Stimulated activated naive CD8-positive, alpha-beta T cell treated with anti-CD3 and anti-CD28 coated beads, Interleukin-15, amount 100 ng/mL, for 72 hours (primary cell): ENCODE data around the gene AKR1E2.
"Not testable (repeated sequence)": the region's sequence is repeated elsewhere in the genome, so short reads cannot be mapped to it uniquely, and the experiment has no call there.

Experiments used
- ATAC-seq: fragments of 150-1000 bp; cut with Tn5 transposase; 2 replicates; pipeline ENCODE4 v1.10.0; 2021; ENCODE audit warnings: mild to moderate bottlenecking, moderate library complexity
- DNase-seq, 2 donors: peaks; one replicate each; pipeline ENCODE4 v3.0.0; 2021 to 2022
- H3K27ac Mint-ChIP-seq, 2 donors: one replicate each; pipeline ENCODE4 v1.8.0; 2022; ENCODE audit warnings: mild to moderate bottlenecking in 2 of 2, mixed read lengths in 2 of 2, moderate library complexity in 2 of 2
- H3K27me3 Mint-ChIP-seq: one replicate; pipeline ENCODE4 v1.8.0; 2022; ENCODE audit warnings: mixed read lengths
- H3K4me1 Mint-ChIP-seq: one replicate; pipeline ENCODE4 v1.8.0; 2022; ENCODE audit warnings: mild to moderate bottlenecking, mixed read lengths
- H3K4me3 Mint-ChIP-seq, 2 donors: one replicate each; pipeline ENCODE4 v1.8.0; 2022; ENCODE audit warnings: mild to moderate bottlenecking in 2 of 2, mixed read lengths in 2 of 2, moderate library complexity in 1 of 2
- H3K9me3 Mint-ChIP-seq, 2 donors: one replicate each; pipeline ENCODE4 v1.8.0; 2022; ENCODE audit warnings: mixed read lengths in 2 of 2

Gene AKR1E2

DNA sequence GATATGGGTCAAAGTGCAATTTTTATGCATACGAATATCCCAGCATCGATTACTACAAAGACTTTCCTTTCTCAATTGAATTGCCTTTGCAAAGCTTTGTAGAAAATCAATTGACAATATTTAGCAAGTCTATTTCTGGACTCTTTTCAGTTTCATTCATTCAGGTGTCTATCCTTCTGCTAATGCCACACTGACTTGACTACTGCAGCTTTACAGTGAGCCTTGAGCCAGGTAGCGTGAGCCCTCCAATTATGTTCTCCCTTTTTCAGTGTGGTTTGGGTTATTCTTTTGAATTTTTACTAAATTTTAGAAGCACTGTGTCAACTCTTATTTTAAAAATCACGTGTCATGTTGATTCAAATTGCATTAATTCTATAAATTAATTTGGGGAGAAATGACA, 19.5 kb upstream of the AKR1E2 start:
- Mint-ChIP-seq H3K9me3 (no peaks in the 10 kb centered on the region), H3K27ac (no peak overlapping the region), H3K4me1 (no peaks in the 10 kb centered on the region), H3K4me3 (no peak overlapping the region), H3K27me3 (peaks cover 8% of the 10 kb centered on the region)
- ATAC-seq: no peak
- no peak for DNase-seq

DNA sequence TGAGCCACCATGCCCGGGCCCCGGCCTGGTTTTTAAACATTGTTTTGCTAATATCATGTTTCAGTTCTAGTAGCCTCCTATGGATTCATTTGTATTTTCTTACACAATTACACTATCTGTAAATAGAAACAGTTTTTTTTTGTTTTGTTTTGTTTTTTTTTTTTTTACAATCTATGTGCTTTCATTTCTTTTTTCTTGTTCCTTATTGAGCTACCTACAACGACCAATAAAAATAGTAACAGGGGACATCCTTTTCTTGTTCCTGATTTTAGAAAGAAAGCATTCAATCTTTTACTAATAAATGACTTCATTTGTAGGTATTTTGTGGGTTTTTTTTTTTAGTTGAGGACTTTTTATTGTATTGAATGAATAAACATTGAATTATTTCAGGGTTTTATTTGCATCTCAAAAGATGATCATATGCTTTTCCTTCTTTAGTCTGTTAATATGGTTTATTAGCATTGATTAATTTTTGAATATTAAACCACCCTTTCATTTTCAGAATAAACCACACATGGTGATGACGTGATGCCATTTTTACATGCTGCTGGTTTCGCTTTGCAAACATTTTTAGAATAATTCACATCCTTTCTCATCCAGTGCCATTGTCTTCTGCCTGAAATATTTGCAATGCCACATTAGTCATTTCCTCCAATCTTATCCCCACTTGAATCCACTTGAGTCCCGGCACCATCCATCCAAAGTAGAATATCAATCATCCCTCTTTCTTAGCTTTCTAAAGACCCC, 18.1 kb upstream of the AKR1E2 start:
- H3K4me1 Mint-ChIP-seq: no peaks in the 10 kb centered on the region
- no peak overlapping the region for H3K27ac Mint-ChIP-seq
- DNase-seq (no peak), ATAC-seq (no peak)
- no peak overlapping the region for H3K4me3 Mint-ChIP-seq
- H3K27me3 Mint-ChIP-seq: peaks cover 8% of the 10 kb centered on the region
- H3K9me3 Mint-ChIP-seq: no peaks in the 10 kb centered on the region

DNA sequence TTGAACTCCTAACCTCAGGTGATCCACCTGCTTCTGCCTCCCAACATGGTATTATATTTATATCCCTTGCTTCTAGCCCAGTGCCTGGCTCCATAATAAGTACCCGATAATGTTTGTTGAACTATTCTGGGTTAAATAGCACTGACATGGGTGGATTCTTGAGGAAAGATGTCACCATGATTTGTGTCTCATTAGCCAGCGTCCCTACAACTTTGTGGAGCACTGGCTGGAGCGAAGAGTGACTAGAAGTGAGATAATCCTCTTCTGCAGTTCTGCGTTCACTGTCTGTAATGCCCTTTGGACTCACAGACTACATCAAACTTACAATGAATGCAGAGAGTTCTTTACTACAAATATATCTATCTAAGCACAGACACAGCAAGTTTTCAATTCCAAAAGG, 16.9 kb upstream of the AKR1E2 start:
- no peaks in the 10 kb centered on the region for H3K9me3 Mint-ChIP-seq
- no peak overlapping the region for H3K27ac Mint-ChIP-seq
- H3K27me3 Mint-ChIP-seq: peaks cover 8% of the 10 kb centered on the region
- no peak for DNase-seq
- no peak for ATAC-seq
- H3K4me1 Mint-ChIP-seq: no peaks in the 10 kb centered on the region
- no peak overlapping the region for H3K4me3 Mint-ChIP-seq

DNA sequence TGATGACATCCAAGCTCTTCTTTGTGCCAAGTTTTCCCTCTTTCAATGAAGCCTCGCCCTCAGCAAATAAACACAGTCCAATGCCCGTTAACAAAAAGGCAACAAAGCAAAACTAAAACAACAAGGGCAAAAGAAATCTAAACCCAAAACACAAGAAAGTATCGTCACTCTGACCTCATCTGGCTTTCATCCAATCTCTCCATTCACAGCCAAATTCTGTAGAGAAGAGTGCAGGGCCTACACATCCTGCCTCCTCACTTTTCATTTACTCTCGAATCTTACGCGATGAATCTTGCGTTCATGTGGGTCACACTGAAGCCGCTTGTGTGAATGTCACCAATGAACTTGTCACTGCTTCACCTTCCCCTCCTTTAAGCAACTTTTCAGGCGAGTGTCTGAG, 15.9 kb upstream of the AKR1E2 start:
- Mint-ChIP-seq H3K4me1 (no peaks in the 10 kb centered on the region), H3K27ac (no peak overlapping the region), H3K9me3 (no peaks in the 10 kb centered on the region), H3K27me3 (peaks cover 8% of the 10 kb centered on the region), H3K4me3 (no peak overlapping the region)
- ATAC-seq (no peak), DNase-seq (no peak)

DNA sequence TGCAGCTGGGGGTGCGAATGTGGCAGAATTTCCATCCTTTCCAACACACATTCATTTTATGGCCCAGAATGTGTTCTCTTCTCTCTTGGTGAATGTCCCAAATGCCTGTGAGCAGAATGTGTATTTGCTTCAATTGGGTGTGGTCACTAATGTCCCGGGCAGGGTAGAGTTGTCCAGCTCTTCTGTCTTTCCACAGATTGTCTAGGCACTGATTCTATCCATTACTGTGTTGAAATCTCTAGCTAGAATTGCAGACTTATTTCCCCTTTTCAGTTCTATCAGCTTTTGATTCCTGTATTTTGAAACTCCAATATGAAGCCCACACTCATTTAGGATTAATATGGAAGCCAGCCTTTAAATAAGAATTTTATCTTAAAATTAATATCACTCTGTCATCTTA, 14.0 kb upstream of the AKR1E2 start:
- Mint-ChIP-seq H3K4me1 (no peaks in the 10 kb centered on the region), H3K4me3 (no peak overlapping the region), H3K27me3 (peaks cover 9% of the 10 kb centered on the region), H3K27ac (no peak overlapping the region), H3K9me3 (no peaks in the 10 kb centered on the region)
- ATAC-seq (no peak), DNase-seq (no peak)

DNA sequence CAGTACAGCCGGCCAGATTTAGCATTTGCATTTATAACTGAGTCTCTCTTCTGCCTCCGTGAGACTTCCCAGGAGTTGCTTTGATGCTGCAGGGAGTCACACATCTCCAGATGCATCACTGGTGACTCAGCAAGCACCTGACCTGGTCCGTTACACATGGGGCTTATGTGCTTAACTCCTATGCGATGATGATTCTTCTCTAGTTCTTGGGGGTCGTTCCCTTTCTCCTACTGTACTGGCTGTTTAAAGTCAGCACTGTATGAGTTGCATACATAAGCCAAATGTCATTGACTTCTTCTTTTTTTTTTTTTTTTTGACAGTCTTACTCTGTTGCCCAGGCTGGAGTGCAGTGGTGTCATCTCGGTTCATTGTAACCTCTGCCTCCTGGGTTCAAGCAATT, 13.0 kb upstream of the AKR1E2 start:
- Mint-ChIP-seq H3K27me3 (peaks cover 9% of the 10 kb centered on the region), H3K9me3 (no peaks in the 10 kb centered on the region), H3K4me1 (no peaks in the 10 kb centered on the region), H3K27ac (no peak overlapping the region), H3K4me3 (no peak overlapping the region)
- DNase-seq (no peak), ATAC-seq (no peak)

DNA sequence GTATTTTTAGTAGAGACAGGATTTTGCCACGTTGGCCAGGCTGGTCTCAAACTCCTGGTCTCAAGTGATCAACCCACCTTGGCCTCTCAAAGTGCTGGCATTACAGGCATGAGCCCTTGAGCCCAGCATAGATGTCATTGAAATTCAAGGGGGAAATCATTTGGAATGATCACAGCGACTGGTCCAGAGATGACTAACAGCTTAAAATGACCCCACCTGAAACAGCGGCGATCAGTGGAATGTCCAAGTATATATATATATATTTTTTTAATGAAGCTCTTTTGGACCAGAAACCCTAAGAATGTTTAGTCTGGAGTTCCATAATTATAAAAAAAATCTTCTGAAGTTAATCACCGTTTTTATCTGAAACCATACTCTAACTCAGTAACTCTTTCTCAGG, 12.5 kb upstream of the AKR1E2 start:
- no peaks in the 10 kb centered on the region for H3K4me1 Mint-ChIP-seq
- no peak for ATAC-seq
- no peak overlapping the region for H3K4me3 Mint-ChIP-seq
- no peaks in the 10 kb centered on the region for H3K9me3 Mint-ChIP-seq
- H3K27ac Mint-ChIP-seq: no peak overlapping the region
- DNase-seq: no peak
- H3K27me3 Mint-ChIP-seq: peaks cover 9% of the 10 kb centered on the region

DNA sequence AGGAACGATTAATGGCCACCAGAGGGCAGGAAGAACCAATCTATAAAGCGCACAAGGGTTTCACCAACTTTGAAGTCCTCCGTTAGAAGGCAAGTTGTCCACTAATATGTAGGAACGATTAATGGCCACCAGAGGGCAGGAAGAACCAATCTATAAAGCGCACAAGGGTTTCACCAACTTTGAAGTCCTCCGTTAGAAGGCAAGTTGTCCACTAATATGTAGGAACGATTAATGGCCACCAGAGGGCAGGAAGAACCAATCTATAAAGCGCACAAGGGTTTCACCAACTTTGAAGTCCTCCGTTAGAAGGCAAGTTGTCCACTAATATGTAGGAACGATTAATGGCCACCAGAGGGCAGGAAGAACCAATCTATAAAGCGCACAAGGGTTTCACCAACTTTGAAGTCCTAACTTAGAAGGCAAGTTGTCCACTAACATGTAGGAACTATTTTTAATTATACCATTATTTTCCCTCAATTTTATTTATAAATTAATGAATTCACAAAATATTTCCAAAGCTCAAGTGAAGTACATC, 10.3 kb upstream of the AKR1E2 start:
- H3K27ac Mint-ChIP-seq, H3K9me3 Mint-ChIP-seq, H3K4me3 Mint-ChIP-seq, ATAC-seq, DNase-seq, H3K4me1 Mint-ChIP-seq: not testable (repeated sequence)
- peaks cover 12% of the 10 kb centered on the region for H3K27me3 Mint-ChIP-seq

DNA sequence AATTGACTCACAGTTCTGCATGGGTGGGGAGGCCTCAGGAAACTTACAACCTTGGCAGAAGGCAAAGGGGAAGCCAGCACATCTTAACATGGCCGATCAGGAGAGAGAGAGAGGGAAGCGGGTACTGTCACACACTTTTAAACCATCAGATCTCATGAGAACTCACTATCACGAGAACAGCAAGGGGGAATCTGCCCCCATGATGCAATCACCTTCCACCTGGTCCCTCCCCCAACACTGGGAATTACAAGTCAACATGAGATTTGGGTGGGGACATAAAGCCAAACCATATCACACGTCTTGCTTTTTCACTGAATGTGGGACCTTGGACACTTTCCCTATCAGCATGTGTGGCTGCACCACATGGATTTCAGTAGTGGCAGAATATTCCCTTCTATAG, 9.0 kb upstream of the AKR1E2 start:
- Mint-ChIP-seq H3K9me3 (no peaks in the 10 kb centered on the region), H3K27ac (no peak overlapping the region), H3K4me3 (no peak overlapping the region), H3K4me1 (no peaks in the 10 kb centered on the region), H3K27me3 (peaks cover 24% of the 10 kb centered on the region)
- DNase-seq: no peak
- ATAC-seq: no peak

DNA sequence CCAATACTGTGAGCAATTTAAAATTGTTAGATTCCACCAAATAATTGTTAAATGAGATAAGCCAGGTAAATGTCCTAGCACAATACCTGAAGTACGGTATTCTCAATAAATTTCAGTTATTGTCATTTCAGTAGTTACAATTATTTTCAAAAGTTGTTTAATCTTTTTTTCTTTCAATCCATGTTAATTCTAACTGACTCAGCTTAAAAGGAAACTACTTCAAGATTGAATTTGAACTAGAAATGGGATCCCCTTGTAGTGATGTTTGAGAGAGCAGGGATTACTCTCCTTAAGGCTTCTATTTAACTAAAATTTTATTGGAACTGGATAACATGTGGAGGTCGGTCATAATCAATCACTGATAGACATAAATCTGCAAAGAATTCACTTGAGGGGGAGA, 6.9 kb upstream of the AKR1E2 start:
- Mint-ChIP-seq H3K27ac (no peak overlapping the region), H3K27me3 (peaks cover 31% of the 10 kb centered on the region), H3K4me1 (no peaks in the 10 kb centered on the region), H3K4me3 (no peak overlapping the region), H3K9me3 (no peaks in the 10 kb centered on the region)
- DNase-seq (no peak), ATAC-seq (no peak)

DNA sequence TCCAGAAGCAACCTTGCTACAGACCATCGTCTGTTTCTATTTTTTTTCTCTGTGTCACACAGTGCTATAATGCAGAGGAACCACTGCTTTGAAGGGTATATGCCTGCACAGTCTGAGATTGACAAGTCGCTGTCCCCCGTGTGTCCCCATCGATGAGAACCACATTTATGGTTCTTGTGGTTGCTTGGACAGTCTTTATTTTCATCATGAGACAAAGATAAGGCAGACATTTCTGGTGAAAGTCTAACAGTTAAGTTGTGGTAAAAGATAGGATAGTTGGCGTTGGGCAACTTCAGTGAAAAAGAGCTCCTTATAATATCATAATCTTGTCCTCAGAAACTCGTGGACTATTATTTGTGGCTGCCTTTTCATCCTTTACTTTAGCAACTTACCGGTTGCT, 6.3 kb upstream of the AKR1E2 start:
- H3K27ac Mint-ChIP-seq: no peak overlapping the region
- H3K4me3 Mint-ChIP-seq: no peak overlapping the region
- peaks cover 34% of the 10 kb centered on the region for H3K27me3 Mint-ChIP-seq
- DNase-seq (no peak), ATAC-seq (no peak)
- H3K9me3 Mint-ChIP-seq: no peaks in the 10 kb centered on the region
- no peaks in the 10 kb centered on the region for H3K4me1 Mint-ChIP-seq

DNA sequence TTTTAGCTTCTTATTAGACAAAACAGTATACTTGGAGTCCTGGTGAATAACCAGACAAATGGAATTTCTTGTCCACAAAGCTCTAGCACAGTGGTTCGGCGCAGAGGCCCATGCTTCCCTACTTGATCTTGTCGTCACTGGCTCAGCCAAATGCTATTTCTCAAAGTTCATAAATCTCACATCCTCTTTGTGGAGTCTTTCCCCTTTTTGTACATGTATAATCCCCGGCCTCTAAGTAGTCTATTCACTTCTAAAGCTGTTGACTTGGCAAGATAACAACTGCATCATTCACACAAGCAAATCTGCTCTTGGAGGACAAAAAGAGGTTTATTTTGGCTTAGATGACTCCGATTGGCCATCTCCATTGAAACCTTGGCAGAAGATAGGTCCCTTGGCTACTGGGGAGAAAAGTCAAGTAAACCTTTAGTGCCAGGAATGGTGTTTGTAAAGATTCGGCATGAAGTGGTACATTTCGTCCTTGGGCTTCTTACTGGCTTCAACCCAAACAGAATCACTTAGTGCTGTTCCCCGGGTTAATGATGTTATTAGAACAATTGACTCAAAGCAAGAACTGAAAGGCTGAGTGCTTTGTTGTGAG, 5.1 kb upstream of the AKR1E2 start:
- no peak for DNase-seq
- no peak for ATAC-seq
- Mint-ChIP-seq H3K27ac (no peak overlapping the region), H3K9me3 (no peaks in the 10 kb centered on the region), H3K4me1 (peaks cover 3% of the 10 kb centered on the region), H3K27me3 (peaks cover 46% of the 10 kb centered on the region), H3K4me3 (no peak overlapping the region)

DNA sequence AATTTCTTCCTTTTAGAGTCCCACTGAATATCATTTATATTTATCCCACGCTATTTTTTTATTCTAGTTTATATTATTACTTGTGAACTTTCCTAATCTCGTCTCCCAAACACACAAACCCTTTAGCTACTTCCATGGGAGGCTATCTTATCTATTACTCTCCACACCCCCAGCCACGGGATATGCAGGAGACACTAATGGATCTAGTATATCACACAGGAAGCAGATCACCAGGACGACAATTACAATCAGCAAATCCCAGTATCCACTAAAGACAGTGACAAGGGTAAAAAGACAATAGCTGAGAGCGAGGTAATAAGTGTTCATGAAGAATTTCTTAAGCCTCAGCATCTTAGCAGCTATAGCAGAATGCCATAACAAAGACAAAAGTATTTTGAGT, 3.8 kb upstream of the AKR1E2 start:
- Mint-ChIP-seq H3K9me3 (no peaks in the 10 kb centered on the region), H3K4me1 (peaks cover 16% of the 10 kb centered on the region), H3K27me3 (peaks cover 50% of the 10 kb centered on the region), H3K27ac (peak overlapping the region in 1 of 2 donors; percentile 35), H3K4me3 (no peak overlapping the region)
- ATAC-seq: no peak
- no peak for DNase-seq

DNA sequence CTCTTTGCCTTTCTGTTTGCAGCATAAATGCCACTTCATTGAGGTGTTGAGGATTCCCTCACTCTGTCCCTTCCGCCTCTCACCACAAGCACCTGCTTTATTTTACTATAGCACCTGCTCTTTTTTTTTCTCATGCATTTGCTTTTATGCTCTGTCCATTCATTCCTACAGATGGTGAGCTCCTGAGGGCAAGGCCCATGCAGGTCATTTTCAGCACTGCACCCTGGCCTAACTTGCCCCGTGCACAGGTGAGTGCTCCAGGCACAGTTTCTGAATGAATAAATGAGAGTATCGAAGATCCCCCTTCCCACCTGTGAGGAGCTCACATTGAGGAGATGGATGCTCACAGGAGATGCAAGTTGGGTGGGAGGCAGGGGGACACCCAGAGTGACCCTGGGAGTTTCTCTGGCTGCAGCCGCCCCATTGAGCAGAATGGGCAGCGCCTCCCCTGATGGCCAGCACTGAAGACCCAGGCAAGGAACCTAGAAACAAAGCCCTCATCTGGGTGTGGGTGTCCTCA, 1.2 kb upstream of the AKR1E2 start:
- Mint-ChIP-seq H3K4me1 (peaks cover 20% of the 10 kb centered on the region), H3K4me3 (peak overlapping the region in 1 of 2 donors; percentile 32), H3K9me3 (no peaks in the 10 kb centered on the region), H3K27me3 (peaks cover 68% of the 10 kb centered on the region), H3K27ac (no peak overlapping the region)
- no peak for ATAC-seq
- no peak for DNase-seq

DNA sequence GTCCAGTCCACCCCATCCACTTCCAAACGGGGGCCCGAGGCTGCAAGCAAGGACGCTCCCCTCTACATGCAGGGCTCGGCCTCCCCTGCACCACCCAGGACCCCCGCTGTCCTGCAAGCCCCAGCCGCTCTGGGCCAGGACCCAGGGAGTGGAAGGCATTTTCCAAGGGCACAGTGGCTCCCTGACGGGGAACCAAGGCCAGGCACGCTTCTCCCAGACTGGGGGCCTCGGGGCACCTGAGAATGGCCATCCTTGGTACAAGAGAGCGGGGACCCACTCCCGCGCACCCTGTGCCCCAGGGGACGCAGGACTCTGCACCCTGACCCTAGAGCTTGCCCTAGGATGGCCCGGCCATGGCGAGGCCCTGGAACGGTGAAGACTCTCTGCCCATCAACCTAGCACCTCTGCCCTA, 545 bp upstream of the AKR1E2 start:
- DNase-seq (no peak), ATAC-seq (peak; percentile 19)
- H3K27ac Mint-ChIP-seq: no peak overlapping the region
- no peaks in the 10 kb centered on the region for H3K9me3 Mint-ChIP-seq
- peak overlapping the region; percentile 75 to 89 for H3K4me3 Mint-ChIP-seq
- H3K27me3 Mint-ChIP-seq: peaks cover 74% of the 10 kb centered on the region
- H3K4me1 Mint-ChIP-seq: peaks cover 20% of the 10 kb centered on the region

DNA sequence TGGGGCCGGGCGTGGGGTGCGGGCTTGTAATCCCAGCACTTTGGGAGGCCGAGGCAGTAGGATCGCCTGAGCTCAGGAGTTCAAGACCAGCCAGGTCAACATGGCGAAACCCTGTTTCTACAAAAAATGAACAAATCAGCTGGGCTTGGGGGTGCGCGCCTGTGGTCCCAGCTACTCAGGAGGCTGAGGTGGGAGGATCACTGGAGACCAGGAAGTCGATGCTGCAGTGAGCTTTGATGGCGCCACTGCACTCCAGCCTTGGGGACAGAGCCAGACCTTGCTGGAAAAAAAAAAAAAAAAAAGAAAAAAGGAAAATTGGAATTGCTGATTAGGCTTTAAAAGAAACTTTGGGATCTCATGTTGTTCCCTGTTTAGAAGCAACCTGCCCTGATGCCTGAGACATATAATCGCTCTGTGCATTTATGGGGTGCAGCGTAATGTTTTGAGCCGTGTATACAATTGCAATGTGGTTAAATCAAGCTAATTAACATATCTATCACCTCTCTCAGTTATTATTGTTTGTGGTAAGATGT, 851 bp downstream of the AKR1E2 start:
- no peak for ATAC-seq
- peaks cover 20% of the 10 kb centered on the region for H3K4me1 Mint-ChIP-seq
- H3K27ac Mint-ChIP-seq: peak overlapping the region in 1 of 2 donors; percentile 75
- H3K27me3 Mint-ChIP-seq: peaks cover 74% of the 10 kb centered on the region
- H3K4me3 Mint-ChIP-seq: peak overlapping the region; percentile 75 to 89
- H3K9me3 Mint-ChIP-seq: no peaks in the 10 kb centered on the region
- DNase-seq: no peak
